Activated CD4-positive, alpha-beta T cell treated with anti-CD3 and anti-CD28 coated beads, Interleukin-2, amount 10 ng/mL, durations not matched to agents 7 days and 5 days (primary cell): ENCODE measurements around the gene ZSCAN32. TPM values are rescaled to one million over a fixed set of nuclear protein-coding genes. Genes with fewer than 3 reads are reported as not detected.

Source experiments
- CTCF ChIA-PET: fragments of 350-600 bp; sonication (Branson Sonifier 250); formaldehyde crosslinking; loops from one replicate; lab custom pipeline; 2021; ENCODE audit warnings: antibody characterized with exemption; lab: Charles Lee
- POLR2A ChIA-PET: fragments of 350-600 bp; sonication (Branson Sonifier 250); formaldehyde crosslinking; loops from one replicate; lab custom pipeline; 2021; ENCODE audit warnings: antibody characterized with exemption; lab: Charles Lee
- DNase-seq: peaks from one replicate; pipeline ENCODE4 v3.0.0-alpha.2; 2020
- H3K27ac Mint-ChIP-seq: one replicate; pipeline ENCODE4 v1.8.0; 2021; ENCODE audit warnings: mild to moderate bottlenecking, moderate library complexity, mixed read lengths
- H3K27me3 Mint-ChIP-seq: one replicate; pipeline ENCODE4 v1.8.0; 2021; ENCODE audit warnings: mixed read lengths
- H3K36me3 Mint-ChIP-seq: one replicate; pipeline ENCODE4 v1.8.0; 2021; ENCODE audit warnings: low read depth, mixed read lengths
- H3K4me1 Mint-ChIP-seq: one replicate; pipeline ENCODE4 v1.8.0; 2021; ENCODE audit warnings: mixed read lengths
- H3K4me3 Mint-ChIP-seq: one replicate; pipeline ENCODE4 v1.8.0; 2021; ENCODE audit warnings: mild to moderate bottlenecking, moderate library complexity, mixed read lengths
- H3K9me3 Mint-ChIP-seq: one replicate; pipeline ENCODE4 v1.8.0; 2021; ENCODE audit warnings: mixed read lengths
- total RNA-seq, 2 experiments: library from RNA; stranded (reverse); gene quantifications; one replicate each; pipeline ENCODE4 v1.2.3, GENCODE V29; 2021

Gene ZSCAN32
- total RNA-seq, 2 experiments from 2014 or later, result 19.5 to 21.4 TPM

GRCh38 chr16:3348547-3349167, 52.1 kb downstream of the ZSCAN32 start:
- no peaks in the 10 kb centered on the region for H3K9me3 Mint-ChIP-seq
- ChIA-PET POLR2A (no interaction called here), CTCF (no interaction called here)
- H3K27me3 Mint-ChIP-seq, result no peaks in the 10 kb centered on the region
- DNase-seq, result no peak
- no peak overlapping the region for H3K27ac Mint-ChIP-seq
- no peak overlapping the region for H3K4me3 Mint-ChIP-seq
- no peaks in the 10 kb centered on the region for H3K36me3 Mint-ChIP-seq
- peaks cover 1% of the 10 kb centered on the region for H3K4me1 Mint-ChIP-seq

- no peaks in the 10 kb centered on the region for H3K9me3 Mint-ChIP-seq
- no peaks in the 10 kb centered on the region for H3K4me1 Mint-ChIP-seq
- H3K4me3 Mint-ChIP-seq, result no peak overlapping the region
- ChIA-PET POLR2A (no interaction called here), CTCF (no interaction called here)
- no peaks in the 10 kb centered on the region for H3K36me3 Mint-ChIP-seq
- H3K27ac Mint-ChIP-seq, result no peak overlapping the region
- H3K27me3 Mint-ChIP-seq, result no peaks in the 10 kb centered on the region
- no peak for DNase-seq
Measured at GRCh38 chr16:3347586-3347985, 53.2 kb downstream of the ZSCAN32 start.

- Mint-ChIP-seq H3K36me3 (no peaks in the 10 kb centered on the region), H3K27me3 (no peaks in the 10 kb centered on the region), H3K9me3 (peaks cover 5% of the 10 kb centered on the region), H3K4me1 (no peaks in the 10 kb centered on the region), H3K27ac (no peak overlapping the region), H3K4me3 (no peak overlapping the region)
- ChIA-PET CTCF (no interaction called here), POLR2A (no interaction called here)
- DNase-seq, result no peak
Measured at GRCh38 chr16:3346041-3346440, 54.8 kb downstream of the ZSCAN32 start.

Other genes with a start within 250 kb of the ZSCAN32 start
- not detected for gene OR1F1, start 212.8 kb downstream of the ZSCAN32 start, total RNA-seq
- 10 to 100 TPM; 11.7 to 12.1 TPM for gene ZNF200, start 165.8 kb downstream of the ZSCAN32 start, total RNA-seq
- under 1 TPM in 1 of 2 experiments, not detected in 1; 0.10 TPM for gene MEFV, start 144.4 kb downstream of the ZSCAN32 start, total RNA-seq
- gene ZNF263, start 117.5 kb downstream of the ZSCAN32 start, total RNA-seq, result 10 to 100 TPM; 25.7 to 25.9 TPM
- 1 to 10 TPM; 3.6 to 5.1 TPM for gene TIGD7, start 95.6 kb downstream of the ZSCAN32 start, total RNA-seq
- gene ZNF75A, start 95.5 kb downstream of the ZSCAN32 start, total RNA-seq, result 10 to 100 TPM; 42.7 to 43.8 TPM
- not detected for gene OR2C1, start 45.1 kb downstream of the ZSCAN32 start, total RNA-seq
- 10 to 100 TPM; 11.4 to 12.7 TPM for gene ZNF174, start 211 bp upstream of the ZSCAN32 start, total RNA-seq
- gene ZNF597, start 42.5 kb upstream of the ZSCAN32 start, total RNA-seq, result 1 to 10 TPM; 2.5 to 2.7 TPM
- gene NAA60, start 42.7 kb upstream of the ZSCAN32 start, total RNA-seq, result 10 to 100 TPM; 42.6 to 59.1 TPM
- not detected for gene C16orf90, start 94.5 kb upstream of the ZSCAN32 start, total RNA-seq
- 10 to 100 TPM; 39.0 to 43.2 TPM for gene CLUAP1, start 100.0 kb upstream of the ZSCAN32 start, total RNA-seq
- 10 to 100 TPM; 80.7 to 98.7 TPM for gene NLRC3, start 176.4 kb upstream of the ZSCAN32 start, total RNA-seq
- 10 to 100 TPM; 13.2 to 13.8 TPM for gene SLX4, start 210.6 kb upstream of the ZSCAN32 start, total RNA-seq